ENCODE data around the gene ZMPSTE24.
"Not testable (repeated sequence)": the region's sequence is repeated elsewhere in the genome, so short reads cannot be mapped to it uniquely, and the experiment has no call there.

Gene ZMPSTE24

DNA sequence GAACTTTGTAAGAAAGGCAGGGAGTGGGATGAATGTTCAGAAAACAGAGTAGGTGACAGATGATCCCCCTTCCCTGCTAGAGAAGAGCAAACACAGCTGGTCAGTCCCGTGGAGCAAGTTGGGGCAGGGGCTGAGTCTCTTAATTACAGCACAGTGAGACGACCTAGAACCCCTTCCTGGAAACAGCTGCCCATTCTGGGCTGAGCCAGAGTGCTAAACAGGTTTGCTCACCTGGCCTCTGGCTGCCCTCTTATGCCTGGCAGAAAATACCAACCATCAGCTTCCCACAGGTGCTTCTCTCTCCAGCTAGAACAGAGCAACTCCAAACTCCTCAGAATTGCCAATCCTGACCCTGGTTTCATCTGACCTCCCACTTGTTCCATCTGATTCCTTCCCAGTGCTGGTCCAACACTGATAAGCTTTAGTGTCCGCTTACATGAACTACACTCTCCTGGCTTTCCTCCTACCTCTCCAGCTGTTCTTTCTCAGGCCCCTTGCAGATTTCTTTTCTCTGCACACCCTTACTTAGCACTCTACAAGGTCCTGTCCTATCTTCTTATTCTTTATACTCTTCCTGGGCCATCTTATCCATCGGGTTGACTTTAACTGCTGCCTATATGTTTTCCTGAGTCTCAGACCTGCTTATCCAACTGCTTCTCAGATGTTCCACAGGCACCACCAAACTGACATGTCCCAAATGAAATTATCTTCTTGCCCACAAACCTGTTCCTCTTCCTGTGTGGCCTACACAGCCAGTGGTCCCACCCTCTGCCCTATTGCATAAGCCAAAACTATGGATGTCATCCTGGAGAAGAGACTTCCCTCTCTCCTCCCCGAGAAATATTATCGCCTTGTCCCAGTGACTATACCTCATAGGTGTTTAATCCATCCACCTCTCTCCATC, 81.6 kb downstream of the ZMPSTE24 start:
- no peaks in the 10 kb centered on the region for H3K27me3 ChIP-seq
- H3K36me3 ChIP-seq: no peaks in the 10 kb centered on the region
- TF ChIP-seq, protein P1, sequence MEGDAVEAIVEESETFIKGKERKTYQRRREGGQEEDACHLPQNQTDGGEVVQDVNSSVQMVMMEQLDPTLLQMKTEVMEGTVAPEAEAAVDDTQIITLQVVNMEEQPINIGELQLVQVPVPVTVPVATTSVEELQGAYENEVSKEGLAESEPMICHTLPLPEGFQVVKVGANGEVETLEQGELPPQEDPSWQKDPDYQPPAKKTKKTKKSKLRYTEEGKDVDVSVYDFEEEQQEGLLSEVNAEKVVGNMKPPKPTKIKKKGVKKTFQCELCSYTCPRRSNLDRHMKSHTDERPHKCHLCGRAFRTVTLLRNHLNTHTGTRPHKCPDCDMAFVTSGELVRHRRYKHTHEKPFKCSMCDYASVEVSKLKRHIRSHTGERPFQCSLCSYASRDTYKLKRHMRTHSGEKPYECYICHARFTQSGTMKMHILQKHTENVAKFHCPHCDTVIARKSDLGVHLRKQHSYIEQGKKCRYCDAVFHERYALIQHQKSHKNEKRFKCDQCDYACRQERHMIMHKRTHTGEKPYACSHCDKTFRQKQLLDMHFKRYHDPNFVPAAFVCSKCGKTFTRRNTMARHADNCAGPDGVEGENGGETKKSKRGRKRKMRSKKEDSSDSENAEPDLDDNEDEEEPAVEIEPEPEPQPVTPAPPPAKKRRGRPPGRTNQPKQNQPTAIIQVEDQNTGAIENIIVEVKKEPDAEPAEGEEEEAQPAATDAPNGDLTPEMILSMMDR (IDR thresholded peaks at IDR 0.05): no peak
- peaks cover 45 to 52% of the 10 kb centered on the region in 2 experiments for H3K4me1 ChIP-seq (ENCODE audit: control insufficient read depth in 1 of 2, insufficient read depth in 1 of 2, low read depth in 1 of 2, low read length in 1 of 2)
- H3K4me3 ChIP-seq (ENCODE audit: low read depth in 1 of 2, low read length in 1 of 2): peak overlapping the region; percentile 69 to 72
- H3K9me3 ChIP-seq: no peaks in the 10 kb centered on the region
- peak overlapping the region; percentile 93 for H3K27ac ChIP-seq

DNA sequence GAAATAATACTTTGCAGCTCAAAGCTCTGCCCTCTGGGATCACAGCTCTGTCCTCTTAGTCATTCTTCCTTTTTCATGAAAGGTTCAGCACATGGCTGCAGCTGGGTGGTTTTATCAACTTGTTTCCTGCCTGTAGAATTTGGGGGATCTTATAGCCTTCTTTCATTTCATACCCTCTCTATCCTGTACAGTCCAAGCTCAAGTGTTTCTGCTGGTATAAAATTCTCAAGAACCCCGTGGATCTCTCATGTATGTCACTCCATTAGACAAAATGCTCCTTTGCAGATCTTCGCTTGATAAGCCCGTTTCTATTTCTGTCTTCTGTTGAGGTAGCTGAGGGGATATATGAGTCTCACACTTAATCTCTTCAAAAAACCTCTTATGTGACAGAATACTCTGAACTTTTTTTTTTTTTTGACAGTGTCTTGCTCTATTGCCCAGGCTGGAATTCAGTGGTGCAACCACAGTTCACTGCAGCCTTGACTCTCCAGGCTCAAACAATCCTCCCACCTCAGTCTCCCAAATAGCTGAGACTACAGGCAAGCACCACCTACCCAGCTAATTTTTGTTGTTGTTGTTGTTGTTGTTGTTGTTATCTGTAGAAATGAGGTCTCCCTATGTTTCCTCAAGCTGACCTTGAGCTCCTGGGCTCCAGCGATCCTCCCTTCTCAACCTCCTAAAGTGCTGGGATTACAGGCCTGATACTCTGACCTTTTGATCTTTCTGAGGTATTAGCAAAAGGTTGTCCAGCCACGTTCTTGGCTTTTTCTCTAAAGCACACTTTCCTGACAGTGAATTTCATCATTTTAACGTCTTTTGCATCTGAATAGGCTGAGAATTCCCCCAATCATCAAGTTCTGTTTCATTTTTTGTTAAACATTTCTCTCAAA, 83.7 kb downstream of the ZMPSTE24 start:
- no peaks in the 10 kb centered on the region for H3K9me3 ChIP-seq
- TF ChIP-seq, protein P1 (IDR thresholded peaks at IDR 0.05): no peak
- H3K27me3 ChIP-seq: no peaks in the 10 kb centered on the region
- H3K4me1 ChIP-seq (ENCODE audit: control insufficient read depth in 1 of 2, insufficient read depth in 1 of 2, low read depth in 1 of 2, low read length in 1 of 2): peaks cover 47 to 56% of the 10 kb centered on the region in 2 experiments
- peak overlapping the region; percentile 56 for H3K27ac ChIP-seq
- no peaks in the 10 kb centered on the region for H3K36me3 ChIP-seq
- no peak overlapping the region for H3K4me3 ChIP-seq (ENCODE audit: low read depth in 1 of 2, low read length in 1 of 2)

DNA sequence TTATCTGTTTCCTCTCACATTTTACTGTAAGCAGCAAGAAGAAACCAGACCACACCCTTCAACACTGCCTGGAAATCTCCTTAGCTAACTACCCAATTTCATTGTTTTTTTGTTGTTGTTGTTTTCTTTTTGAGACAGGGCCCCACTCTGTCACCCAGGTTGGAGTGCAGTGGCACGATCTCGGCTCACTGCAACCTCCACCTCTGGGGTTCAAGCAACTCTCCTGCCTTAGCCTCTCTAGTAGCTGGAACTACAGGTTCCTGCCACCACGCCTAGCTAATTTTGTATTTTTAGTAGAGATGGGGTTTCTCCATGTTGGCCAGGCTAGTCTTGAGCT, 84.3 kb downstream of the ZMPSTE24 start:
- H3K4me3 ChIP-seq (ENCODE audit: low read depth in 1 of 2, low read length in 1 of 2); H3K9me3 ChIP-seq; H3K27me3 ChIP-seq; H3K36me3 ChIP-seq: not testable (repeated sequence)
- peak overlapping the region; percentile 56 for H3K27ac ChIP-seq
- peaks cover 47 to 56% of the 10 kb centered on the region in 2 experiments for H3K4me1 ChIP-seq (ENCODE audit: control insufficient read depth in 1 of 2, insufficient read depth in 1 of 2, low read depth in 1 of 2, low read length in 1 of 2)

All from neutrophil (primary cell).